Lower lobe of right lung (tissue), 2 donors: ENCODE results near the gene P2RY11. TPM values are rescaled to one million over a fixed set of nuclear protein-coding genes. Genes with fewer than 3 reads are reported as not detected.

Experiments used
- ATAC-seq, 2 donors: fragments of 200-7000 bp; cut with Tn5 transposase; one replicate each; pipeline ENCODE4 v1.9.1; 2020 to 2022; ENCODE audit warnings: mild to moderate bottlenecking in 2 of 2, moderate library complexity in 2 of 2
- DNase-seq: peaks from one replicate; pipeline ENCODE4 v3.0.0-alpha.2; 2020
- H3K27ac ChIP-seq: fragments of 200-600 bp; one replicate; pipeline ENCODE4 v1.8.0; 2022
- H3K27me3 ChIP-seq: fragments of 200-600 bp; one replicate; pipeline ENCODE4 v1.8.0; 2022; ENCODE audit warnings: low read depth
- H3K36me3 ChIP-seq: fragments of 200-600 bp; one replicate; pipeline ENCODE4 v1.8.0; 2022; ENCODE audit warnings: mild to moderate bottlenecking
- H3K4me1 ChIP-seq: fragments of 200-600 bp; one replicate; pipeline ENCODE4 v1.8.0; 2022
- H3K4me3 ChIP-seq: fragments of 200-600 bp; one replicate; pipeline ENCODE4 v1.8.0; 2022; ENCODE audit warnings: mild to moderate bottlenecking
- H3K9me3 ChIP-seq: fragments of 200-600 bp; one replicate; pipeline ENCODE4 v1.8.0; 2022
- intact Hi-C: fragments of 100-400 bp; cut with DNase I; formaldehyde crosslinking; loops from one replicate; pipeline ENCODE4 v1.11.0; 2022
- long read RNA-seq: library from polyadenylated mRNA; unstranded; transcript quantifications from one replicate; pipeline ENCODE4 v2.0.0, GENCODE V29; 2021
- total RNA-seq: library from RNA; stranded (reverse); fragmentation: NEBNext Ultra II Directional; extraction: Animal tissue kit (Norgen Biotek cat#: 25700); gene quantifications from one replicate; pipeline ENCODE4 v1.2.1, GENCODE V29; 2021
- TF ChIP-seq, protein P1 (sequence below): fragments of 200-600 bp; IDR thresholded peaks from one replicate; pipeline ENCODE4 v1.8.0; 2022; ENCODE audit warnings: antibody characterized with exemption, mild to moderate bottlenecking
- donor health status: DM: no; HTN: yes; CAD: no; lungs with severe emphysema.

P2RY11 gene
- 15.6 TPM for total RNA-seq
- long read RNA-seq, partial matches to known transcripts = 8 of 9 reads
- long read RNA-seq, other reads (novel, unspliced or antisense) = 0 of 9 reads

DNA sequence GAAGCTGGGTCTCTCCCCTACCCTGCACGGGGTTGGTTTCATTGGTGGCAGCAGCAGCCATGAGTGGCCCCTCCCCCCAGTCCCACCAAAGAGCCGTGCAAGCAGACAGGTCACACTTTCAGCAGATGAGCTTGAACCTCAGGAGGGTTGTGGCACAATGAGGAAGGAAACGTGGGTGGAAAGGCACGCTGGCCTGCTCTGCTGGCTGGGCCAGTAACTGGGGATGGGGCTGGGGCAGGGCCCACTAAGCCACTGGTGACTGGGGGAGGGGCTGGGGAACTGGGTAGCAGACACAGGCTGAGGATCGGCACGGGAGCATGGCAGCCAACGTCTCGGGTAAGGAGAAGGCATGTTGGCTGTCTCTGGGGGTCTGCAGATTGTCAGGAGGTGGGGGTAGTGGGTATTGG lies at the start of gene P2RY11:
Gene P2RY11 (plus strand): TSS at position 289 of the 407 bp plus-strand sequence. CDS start 29 bp downstream, at position 318.
- H3K27ac ChIP-seq = peak within 1 kb of the TSS; percentile 53
- H3K9me3 ChIP-seq = no peaks in the 10 kb centered on the region
- ATAC-seq (peak in 1 of 2 donors; percentile 20), DNase-seq (peak; percentile 67)
- H3K4me3 ChIP-seq = peak within 1 kb of the TSS; percentile 30
- H3K4me1 ChIP-seq = peaks cover 24% of the 10 kb centered on the region
- intact Hi-C loops = no loop called here
- TF ChIP-seq, protein P1, sequence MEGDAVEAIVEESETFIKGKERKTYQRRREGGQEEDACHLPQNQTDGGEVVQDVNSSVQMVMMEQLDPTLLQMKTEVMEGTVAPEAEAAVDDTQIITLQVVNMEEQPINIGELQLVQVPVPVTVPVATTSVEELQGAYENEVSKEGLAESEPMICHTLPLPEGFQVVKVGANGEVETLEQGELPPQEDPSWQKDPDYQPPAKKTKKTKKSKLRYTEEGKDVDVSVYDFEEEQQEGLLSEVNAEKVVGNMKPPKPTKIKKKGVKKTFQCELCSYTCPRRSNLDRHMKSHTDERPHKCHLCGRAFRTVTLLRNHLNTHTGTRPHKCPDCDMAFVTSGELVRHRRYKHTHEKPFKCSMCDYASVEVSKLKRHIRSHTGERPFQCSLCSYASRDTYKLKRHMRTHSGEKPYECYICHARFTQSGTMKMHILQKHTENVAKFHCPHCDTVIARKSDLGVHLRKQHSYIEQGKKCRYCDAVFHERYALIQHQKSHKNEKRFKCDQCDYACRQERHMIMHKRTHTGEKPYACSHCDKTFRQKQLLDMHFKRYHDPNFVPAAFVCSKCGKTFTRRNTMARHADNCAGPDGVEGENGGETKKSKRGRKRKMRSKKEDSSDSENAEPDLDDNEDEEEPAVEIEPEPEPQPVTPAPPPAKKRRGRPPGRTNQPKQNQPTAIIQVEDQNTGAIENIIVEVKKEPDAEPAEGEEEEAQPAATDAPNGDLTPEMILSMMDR = no peak
- peaks cover 69% of the 10 kb centered on the region for H3K36me3 ChIP-seq
- H3K27me3 ChIP-seq = no peaks in the 10 kb centered on the region

GRCh38 chr19:10061717-10062310 lies 49.7 kb upstream of the P2RY11 start:
- Histone ChIP-seq H3K4me3 (no peak overlapping the region), H3K4me1 (no peaks in the 10 kb centered on the region), H3K36me3 (no peaks in the 10 kb centered on the region), H3K27ac (no peak overlapping the region), H3K9me3 (no peaks in the 10 kb centered on the region), H3K27me3 (peaks cover 14% of the 10 kb centered on the region)
- TF ChIP-seq, protein P1 = no peak
- DNase-seq (no peak), ATAC-seq (no peak)
- intact Hi-C loops = no loop called here

GRCh38 chr19:10068205-10068604 lies 43.3 kb upstream of the P2RY11 start:
- TF ChIP-seq, protein P1 = no peak

DNA sequence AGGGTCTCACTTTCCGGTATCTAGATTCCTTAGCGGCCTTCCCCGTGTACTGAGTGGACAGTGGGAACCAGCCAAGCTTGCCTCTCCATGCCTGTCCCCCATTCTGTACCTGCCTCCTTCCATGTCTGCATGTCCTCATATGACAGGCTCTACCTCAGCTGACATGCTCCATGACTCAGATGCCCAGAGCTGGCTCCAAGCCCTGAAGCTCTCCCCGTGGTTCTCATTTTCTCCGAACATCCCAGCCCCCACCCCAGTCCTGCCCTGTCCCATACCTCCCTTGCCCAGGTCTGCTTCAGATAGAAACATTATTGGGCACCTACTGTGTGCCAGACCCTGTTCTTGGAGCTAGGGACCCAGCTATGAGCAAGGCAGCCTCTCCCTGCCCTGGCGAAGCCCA lies 42.4 kb upstream of the P2RY11 start:
- no peaks in the 10 kb centered on the region for H3K36me3 ChIP-seq
- intact Hi-C loops = no loop called here
- H3K4me1 ChIP-seq = no peaks in the 10 kb centered on the region

More at GRCh38 chr19:10068205-10068604, 43.3 kb upstream of the P2RY11 start:
- DNase-seq = no peak
- Histone ChIP-seq H3K27ac (no peak overlapping the region), H3K9me3 (no peaks in the 10 kb centered on the region), H3K27me3 (no peaks in the 10 kb centered on the region), H3K4me1 (no peaks in the 10 kb centered on the region), H3K4me3 (no peak overlapping the region), H3K36me3 (no peaks in the 10 kb centered on the region)
- ATAC-seq = no peak
- intact Hi-C loops = no loop called here

GRCh38 chr19:10070730-10071446 lies 40.6 kb upstream of the P2RY11 start:
- peaks cover 8% of the 10 kb centered on the region for H3K9me3 ChIP-seq
- no peaks in the 10 kb centered on the region for H3K4me1 ChIP-seq
- no peak overlapping the region for H3K4me3 ChIP-seq
- intact Hi-C loops = no loop called here
- TF ChIP-seq, protein P1 = no peak
- no peak overlapping the region for H3K27ac ChIP-seq
- ATAC-seq = no peak
- H3K36me3 ChIP-seq = no peaks in the 10 kb centered on the region
- H3K27me3 ChIP-seq = no peaks in the 10 kb centered on the region
- DNase-seq = no peak

More for the DNA sequence above, 42.4 kb upstream of the P2RY11 start:
- DNase-seq (no peak), ATAC-seq (no peak)
- no peaks in the 10 kb centered on the region for H3K27me3 ChIP-seq
- H3K27ac ChIP-seq = no peak overlapping the region
- no peak overlapping the region for H3K4me3 ChIP-seq
- TF ChIP-seq, protein P1 = no peak
- H3K9me3 ChIP-seq = peaks cover 5% of the 10 kb centered on the region
